HepG2 (cell line): ENCODE data around the gene HAUS7. TPM values are rescaled to one million over a fixed set of nuclear protein-coding genes. Genes with fewer than 3 reads are reported as not detected.

Experiments used
- ATAC-seq: fragments of 200-7000 bp; cut with Tn5 transposase; 3 replicates; pipeline ENCODE4 v1.9.1; 2020; ENCODE audit warnings: mild to moderate bottlenecking, moderate library complexity
- BruUV-seq: library from RNA; stranded (reverse); fragments of 400-500 nt; replicated peaks from 2 replicates; lab custom pipeline; 2021; lab: Mats Ljungman, UMichigan
- CTCF ChIA-PET: fragments of 300-600 bp; formaldehyde crosslinking; extraction: SDS; loops from one replicate; lab custom pipeline; 2021; ENCODE audit warnings: low total read pairs, inconsistent platforms, low intra/inter-chr PET ratio; lab: Yijun Ruan, JAX
- POLR2A ChIA-PET: fragments of 350-600 bp; sonication (Branson Sonifier 250); formaldehyde crosslinking; loops from one replicate; lab custom pipeline; 2020; ENCODE audit warnings: antibody characterized with exemption, inconsistent platforms; lab: Yijun Ruan, JAX
- DNase-seq: peaks from one replicate; pipeline ENCODE4 v3.0.0-alpha.2; 2015; ENCODE audit warnings: low spot score
- FAIRE-seq: peaks from 3 replicates; lab custom pipeline; 2011; peaks lifted over from hg19 to GRCh38; lab: Jason Lieb, UNC
- H2AFZ ChIP-seq: one replicate; pipeline ENCODE4 v1.6.1; 2011; ENCODE audit warnings: low read length, inconsistent platforms
- H3K27ac ChIP-seq: fragments of 300-600 bp; 3 replicates; pipeline ENCODE4 v1.8.0; 2011; ENCODE audit warnings: mixed run types, mild to moderate bottlenecking, mixed read lengths, low read length, inconsistent platforms; ENCODE audit not compliant: insufficient read depth; ENCODE audit errors: extremely low read length
- H3K27me3 ChIP-seq, 2 experiments: fragments of 200-600 bp in 1 of 2; 2 replicates in 1 of 2; 3 replicates in 1 of 2; pipeline versions ENCODE4 v1.6.0 to v1.8.0; 2011; ENCODE audit warnings: low read length in 2 of 2, mild to moderate bottlenecking in 2 of 2, moderate library complexity in 2 of 2, inconsistent platforms in 1 of 2; ENCODE audit not compliant: insufficient read depth in 2 of 2, control insufficient read depth in 1 of 2
- H3K36me3 ChIP-seq, 2 experiments: fragments of 200-600 bp in 1 of 2; replicated peaks in 1 of 2; 2 replicates in 1 of 2; 3 replicates in 1 of 2; pipeline versions ENCODE4 v1.5.1 to v1.8.0; 2011; ENCODE audit warnings: low read length in 2 of 2, inconsistent platforms in 1 of 2; ENCODE audit not compliant: insufficient read depth in 2 of 2, control insufficient read depth in 1 of 2
- H3K4me1 ChIP-seq: 2 replicates; pipeline ENCODE4 v1.5.1; 2012; ENCODE audit warnings: low read length, inconsistent platforms; ENCODE audit not compliant: insufficient read depth
- H3K4me2 ChIP-seq: 2 replicates; pipeline ENCODE4 v1.6.0; 2011; ENCODE audit warnings: low read depth, low read length, inconsistent platforms
- H3K4me3 ChIP-seq, 3 experiments: fragments of 200-600 bp in 1 of 3; sonication (generic), shearing (Covaris generic) in 1 of 3; replicated peaks in 1 of 3; 2 replicates each; pipeline ENCODE4 v1.5.1; 2011 to 2016; ENCODE audit warnings: low read length in 3 of 3, inconsistent platforms in 2 of 3, low read depth in 2 of 3, mild to moderate bottlenecking in 2 of 3, control low read depth in 1 of 3, mixed read lengths in 1 of 3; ENCODE audit not compliant: insufficient read depth in 1 of 3
- H3K79me2 ChIP-seq: one replicate; pipeline ENCODE4 v1.6.1; 2011; ENCODE audit warnings: low read length, inconsistent platforms; ENCODE audit not compliant: insufficient read depth
- H3K9ac ChIP-seq: 2 replicates; pipeline ENCODE4 v1.6.0; 2011; ENCODE audit warnings: mild to moderate bottlenecking, low read depth, low read length, inconsistent platforms; ENCODE audit not compliant: insufficient read depth
- H3K9me3 ChIP-seq: 2 replicates; pipeline ENCODE4 v1.5.1; 2012; ENCODE audit warnings: mild to moderate bottlenecking, low read length
- H4K20me1 ChIP-seq: 2 replicates; pipeline ENCODE4 v1.6.0; 2011; ENCODE audit warnings: inconsistent platforms, mild to moderate bottlenecking, low read length, moderate library complexity; ENCODE audit not compliant: insufficient read depth
- EEA1 ChIP-seq: sonication (generic); formaldehyde crosslinking; IDR thresholded peaks from 2 replicates; pipeline ENCODE4 v1.5.1; 2020; ENCODE audit warnings: mild to moderate bottlenecking, missing genetic modification reagents, borderline replicate concordance
- EED ChIP-seq: sonication (generic); formaldehyde crosslinking; IDR thresholded peaks from 2 replicates; pipeline ENCODE4 v1.5.0; 2020; ENCODE audit warnings: mild to moderate bottlenecking, missing genetic modification reagents
- HNRNPUL1 ChIP-seq: fragments of 200-400 bp; formaldehyde crosslinking; IDR thresholded peaks from 2 replicates; pipeline ENCODE4 v1.6.1; 2017; ENCODE audit warnings: low read depth, mild to moderate bottlenecking, low read length, moderate library complexity
- KMT2A ChIP-seq: sonication (generic); formaldehyde crosslinking; IDR thresholded peaks from 2 replicates; pipeline ENCODE4 v1.4.0; 2020; ENCODE audit warnings: missing genetic modification reagents
- MAFK ChIP-seq, 2 experiments: IDR thresholded peaks in 1 of 2; conservative IDR thresholded peaks in 1 of 2; 2 replicates each; pipeline ENCODE4 v1.6.1; 2011; ENCODE audit warnings: improper control_type of control experiment in 2 of 2, low read length in 2 of 2
- SYNCRIP ChIP-seq: fragments of 200-400 bp; formaldehyde crosslinking; IDR thresholded peaks from 2 replicates; pipeline ENCODE4 v1.6.1; 2018; ENCODE audit warnings: mild to moderate bottlenecking, low read depth, low read length; ENCODE audit not compliant: insufficient read depth
- ZNF574 ChIP-seq: sonication (generic); formaldehyde crosslinking; IDR thresholded peaks from 2 replicates; pipeline ENCODE4 v1.4.0; 2020; ENCODE audit warnings: missing genetic modification reagents
- WGBS: methylation state at CpG from one replicate; pipeline ENCODE4 v1.1.6; 2017; ENCODE audit warnings: low lambda C conversion rate; 5-methylcytosine and 5-hydroxymethylcytosine counted together
- in situ Hi-C: cut with HindIII; loops from 2 replicates; pipeline ENCODE4 v1.10.0; 2017; ENCODE audit warnings: low pct_unique_long_range_greater_than_20kb; ENCODE audit not compliant: extremely low pct_ligation_motif_present
- intact Hi-C: fragments of 100-400 bp; cut with micrococcal nuclease; formaldehyde crosslinking; loops from one replicate; pipeline ENCODE4 v1.10.0; 2022; ENCODE audit not compliant: unreplicated experiment
- polyA plus RNA-seq, 8 experiments: library from polyadenylated mRNA; depleted of rRNA in 3 of 8; stranded (reverse) in 7 of 8; unstranded in 1 of 8; fragments of >200 nt; fragmentation: Illumina TruSeq in 4 of 8; extraction: Trizol in 4 of 8; gene quantifications; 2 replicates each; pipeline versions ENCODE4 v1.2.1 to v1.2.3, GENCODE V29; 2011 to 2016; ENCODE audit warnings: low read depth in 4 of 8, missing spikeins in 1 of 8, mixed read lengths in 1 of 8; ENCODE audit not compliant: insufficient read depth in 1 of 8
- total RNA-seq, 5 experiments: library from RNA; depleted of rRNA; stranded (reverse); fragments of >200 nt; fragmentation: Illumina TruSeq; extraction: Trizol; gene quantifications; 2 replicates each; pipeline ENCODE4 v1.2.3, GENCODE V29; 2016; ENCODE audit warnings: low read depth in 1 of 5
- TF ChIP-seq, protein P1 (sequence below): sonication (generic); formaldehyde crosslinking; IDR thresholded peaks from 2 replicates; pipeline ENCODE4 v1.4.0; 2020; ENCODE audit warnings: missing genetic modification reagents

HAUS7 gene
- total and polyA plus RNA-seq, 2 of the 13 experiments (the other 11 are each of a cell fraction or from before 2014, with no cell fraction given), result 10.9 to 42.4 TPM

- Histone ChIP-seq H3K4me2 (no peak overlapping the region), H3K9me3 (no peaks in the 10 kb centered on the region), H3K9ac (no peak overlapping the region), H3K27me3 (peaks cover 2 to 5% of the 10 kb centered on the region in 2 experiments; a peak in 2 of 5 replicates), H3K79me2 (no peaks in the 10 kb centered on the region), H4K20me1 (no peaks in the 10 kb centered on the region), H2AFZ (no peak overlapping the region), H3K4me1 (peaks cover 24% of the 10 kb centered on the region), H3K36me3 (no peaks in the 10 kb centered on the region), H3K27ac (no peak overlapping the region), H3K4me3 (no peak overlapping the region)
- FAIRE-seq (no peak), DNase-seq (no peak), ATAC-seq (no peak)
- ChIA-PET CTCF (no interaction called here), POLR2A (interaction anchor here (1.2 kb wide), 1 partner anchor 11 kb away, joined by 4 read pairs; no protein-coding TSS in a partner anchor)
- intact Hi-C loops (no loop called here), in situ Hi-C loops (no loop called here)
- TF ChIP-seq MAFK (conservative IDR thresholded peaks at IDR 0.05 in 1 of 2, IDR thresholded peaks at IDR 0.05 in 1 of 2; ENCODE audit: low read length in 2 of 2) (no peak), KMT2A (CRISPR knock-in tag) (no peak), ZNF574 (no peak), EED (no peak), SYNCRIP (no peak), HNRNPUL1 (no peak), EEA1 (CRISPR knock-in tag) (no peak)
- TF ChIP-seq, protein P1, sequence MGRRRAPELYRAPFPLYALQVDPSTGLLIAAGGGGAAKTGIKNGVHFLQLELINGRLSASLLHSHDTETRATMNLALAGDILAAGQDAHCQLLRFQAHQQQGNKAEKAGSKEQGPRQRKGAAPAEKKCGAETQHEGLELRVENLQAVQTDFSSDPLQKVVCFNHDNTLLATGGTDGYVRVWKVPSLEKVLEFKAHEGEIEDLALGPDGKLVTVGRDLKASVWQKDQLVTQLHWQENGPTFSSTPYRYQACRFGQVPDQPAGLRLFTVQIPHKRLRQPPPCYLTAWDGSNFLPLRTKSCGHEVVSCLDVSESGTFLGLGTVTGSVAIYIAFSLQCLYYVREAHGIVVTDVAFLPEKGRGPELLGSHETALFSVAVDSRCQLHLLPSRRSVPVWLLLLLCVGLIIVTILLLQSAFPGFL (CRISPR knock-in tag), result no peak
- BruUV-seq, result no TSS peak
- WGBS, result 30% methylated on average over 2 of the region's 11 CpGs
Measured at GRCh38 chrX:153477364-153477857, 7.0 kb upstream of the HAUS7 start.
